GM21786 (cell line): ENCODE data around the gene SLC9C2.
"Not testable (repeated sequence)": the region's sequence is repeated elsewhere in the genome, so short reads cannot be mapped to it uniquely, and the experiment has no call there.

Source experiments
- ATAC-seq: cut with Tn5 transposase; IDR thresholded peaks from one replicate; pipeline ENCODE4 v1.9.1; 2021; ENCODE audit not compliant: unreplicated experiment

SLC9C2 gene

GRCh38 chr1:173485401-173485800 is 117.5 kb downstream of the SLC9C2 start:
- ATAC-seq, result no peak

GRCh38 chr1:173484276-173484675 is 118.6 kb downstream of the SLC9C2 start:
- ATAC-seq, result no peak

GRCh38 chr1:173482683-173483082 is 120.2 kb downstream of the SLC9C2 start:
- ATAC-seq, result no peak

GRCh38 chr1:173481195-173481772 is 121.6 kb downstream of the SLC9C2 start:
- ATAC-seq, result no peak

GRCh38 chr1:173479649-173480048 is 123.2 kb downstream of the SLC9C2 start:
- ATAC-seq, result no peak

GRCh38 chr1:173478094-173478674 is 124.7 kb downstream of the SLC9C2 start:
- ATAC-seq, result no peak

GRCh38 chr1:173477286-173478093 is 125.4 kb downstream of the SLC9C2 start, which contains the start of gene PRDX6:
Gene PRDX6 (plus strand): TSS chr1:173477335. CDS start chr1:173477398, 63 bp downstream.
- ATAC-seq, result peak; percentile 54

GRCh38 chr1:173476665-173477285 is 126.1 kb downstream of the SLC9C2 start:
- ATAC-seq, result peak; percentile 96

- ATAC-seq, result no peak
Observed at GRCh38 chr1:173476197-173476664, 126.6 kb downstream of the SLC9C2 start.

GRCh38 chr1:173475564-173476196 is 127.2 kb downstream of the SLC9C2 start:
- ATAC-seq, result no peak

GRCh38 chr1:173474780-173475421 is 128.0 kb downstream of the SLC9C2 start:
- ATAC-seq, result not testable (repeated sequence)

- no peak for ATAC-seq
Observed at GRCh38 chr1:173474097-173474779, 128.6 kb downstream of the SLC9C2 start.

GRCh38 chr1:173473599-173474011 is 129.3 kb downstream of the SLC9C2 start:
- ATAC-seq, result no peak

GRCh38 chr1:173470608-173471007 is 132.3 kb downstream of the SLC9C2 start:
- no peak for ATAC-seq

GRCh38 chr1:173469656-173470055 is 133.2 kb downstream of the SLC9C2 start:
- ATAC-seq, result no peak

GRCh38 chr1:173467426-173467825 is 135.4 kb downstream of the SLC9C2 start:
- ATAC-seq, result no peak

- not testable (repeated sequence) for ATAC-seq
Observed at GRCh38 chr1:173464185-173464584, 138.7 kb downstream of the SLC9C2 start.

- not testable (repeated sequence) for ATAC-seq
Observed at GRCh38 chr1:173462666-173463065, 140.2 kb downstream of the SLC9C2 start.

- ATAC-seq, result no peak
Observed at GRCh38 chr1:173459885-173460284, 143.0 kb downstream of the SLC9C2 start.

GRCh38 chr1:173454966-173455524 is 147.8 kb downstream of the SLC9C2 start:
- no peak for ATAC-seq
